GM21447 (cell line): ENCODE measurements around the gene RAMAC.
A peak's percentile ranks its signal among the peaks of the same experiment; 100 is the strongest.

Experiments used
- ATAC-seq: cut with Tn5 transposase; IDR thresholded peaks from one replicate; pipeline ENCODE4 v1.9.1; 2021; ENCODE audit not compliant: unreplicated experiment

The RAMAC gene

GRCh38 chr15:82966671-82967071, 19.3 kb upstream of the RAMAC start:
- ATAC-seq: peak; percentile 85

- ATAC-seq: no peak
These were observed 17.9 kb upstream of the RAMAC start for GRCh38 chr15:82968066-82968465.

- no peak for ATAC-seq
These were observed 16.7 kb upstream of the RAMAC start for GRCh38 chr15:82969353-82969752.

- ATAC-seq: no peak
These were observed 15.8 kb upstream of the RAMAC start for GRCh38 chr15:82970078-82970686.

GRCh38 chr15:82970696-82971095, 15.3 kb upstream of the RAMAC start:
- no peak for ATAC-seq

DNA sequence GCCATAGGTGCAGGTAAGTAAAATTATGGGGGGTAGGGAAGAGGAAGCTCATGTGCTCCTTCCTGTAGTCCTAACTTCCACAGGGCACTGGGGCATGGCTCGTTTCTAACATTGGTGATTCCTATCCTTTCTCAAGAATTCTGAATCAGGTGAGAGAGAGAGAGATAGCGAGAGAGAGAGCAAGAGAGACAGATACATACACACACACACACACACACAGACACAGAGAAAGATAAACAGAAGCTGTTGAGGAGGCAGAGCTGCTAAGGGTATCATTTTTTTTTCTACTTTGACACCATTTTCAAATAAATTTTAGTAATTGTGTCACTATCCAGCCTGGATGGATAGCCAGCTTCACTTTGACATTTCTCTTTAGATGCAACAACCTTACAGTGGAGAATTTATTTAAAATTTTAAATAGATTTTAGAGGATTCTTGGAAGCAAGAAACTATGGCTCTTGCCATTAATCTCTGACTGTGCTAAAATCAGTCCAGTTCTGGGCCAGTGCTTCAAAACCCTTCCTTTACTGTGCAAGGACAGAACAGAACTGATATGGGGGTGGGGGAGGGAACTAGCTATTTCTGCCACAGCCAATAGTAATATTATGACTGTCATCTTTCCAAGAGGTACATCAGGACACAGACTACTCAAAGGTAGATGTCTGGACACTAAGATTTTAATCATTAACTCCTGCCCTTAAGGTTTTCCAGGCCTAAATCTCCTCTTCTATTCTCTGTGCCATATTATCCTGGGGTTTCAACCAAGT, 14.6 kb upstream of the RAMAC start:
- ATAC-seq: no peak

- no peak for ATAC-seq
These were observed 13.0 kb upstream of the RAMAC start for GRCh38 chr15:82972990-82973389.

DNA sequence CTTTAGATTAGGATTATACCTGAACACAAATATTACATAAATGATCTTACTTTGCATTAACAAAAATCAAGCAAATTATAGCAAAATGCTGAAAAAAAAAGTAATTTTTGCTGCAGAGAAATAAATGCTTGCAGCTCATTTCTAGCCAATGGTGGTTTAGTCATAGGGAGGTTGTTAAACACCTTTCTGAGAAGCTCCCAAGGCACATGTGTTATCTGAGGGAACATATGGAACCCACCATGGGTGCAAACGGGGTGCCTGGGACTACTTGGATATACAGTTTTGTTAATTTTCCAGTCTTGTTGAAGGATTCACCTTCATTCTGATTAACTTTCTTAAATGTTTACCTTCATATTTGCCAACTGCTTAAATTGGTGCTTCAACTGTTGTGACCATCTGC, 8.9 kb upstream of the RAMAC start:
- no peak for ATAC-seq

GRCh38 chr15:82978438-82978837, 7.6 kb upstream of the RAMAC start:
- no peak for ATAC-seq

DNA sequence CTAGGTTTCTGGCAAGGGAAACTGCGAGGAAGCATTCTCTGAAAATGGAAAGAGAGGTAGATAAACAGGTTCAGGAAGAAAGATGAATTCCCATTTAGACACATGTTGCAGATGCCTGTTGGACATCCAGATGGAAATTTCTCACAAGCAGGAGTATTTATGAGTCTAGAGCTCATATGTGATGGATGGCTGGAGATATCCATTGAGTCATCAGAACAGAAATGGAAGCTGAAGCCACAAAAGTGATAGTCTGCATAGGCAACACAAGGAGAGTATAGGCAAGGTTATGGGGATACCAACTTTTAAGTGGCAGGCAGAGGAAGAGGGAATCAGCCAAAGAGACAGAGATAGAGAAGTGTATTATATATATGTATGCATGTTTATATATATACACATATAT, 6.3 kb upstream of the RAMAC start:
- ATAC-seq: no peak

- ATAC-seq: no peak
These were observed 5.0 kb upstream of the RAMAC start for GRCh38 chr15:82980981-82981380.

- peak; percentile 29 for ATAC-seq
These were observed 401 bp downstream of the RAMAC start for GRCh38 chr15:82986442-82986780.

DNA sequence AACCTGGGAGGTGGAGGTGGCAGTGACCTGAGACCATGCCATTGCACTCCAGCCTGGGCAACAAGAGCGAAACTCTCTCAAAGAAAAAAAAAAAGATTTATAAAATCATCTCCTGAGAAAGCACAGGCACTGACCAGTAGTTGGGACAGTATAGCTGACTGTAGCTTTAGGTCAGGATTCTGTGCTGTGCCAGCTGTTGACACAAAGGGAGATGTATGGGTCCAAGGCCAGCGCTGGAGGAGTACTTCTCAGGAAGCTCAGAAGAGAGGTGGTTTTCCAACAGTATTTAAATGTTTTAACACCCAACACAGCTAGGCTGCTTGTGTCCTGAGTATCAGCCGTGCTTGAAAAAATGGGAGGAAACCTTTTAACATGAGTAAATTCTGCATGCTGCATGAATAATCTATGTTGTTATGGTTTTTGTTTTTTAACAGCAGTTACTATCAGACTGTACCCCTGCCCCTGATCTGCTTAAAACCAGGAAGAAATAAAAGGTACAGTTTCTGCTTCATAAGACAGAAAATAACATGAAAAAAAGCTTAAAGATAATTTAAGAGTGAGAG, 6.5 kb downstream of the RAMAC start:
- no peak for ATAC-seq

DNA sequence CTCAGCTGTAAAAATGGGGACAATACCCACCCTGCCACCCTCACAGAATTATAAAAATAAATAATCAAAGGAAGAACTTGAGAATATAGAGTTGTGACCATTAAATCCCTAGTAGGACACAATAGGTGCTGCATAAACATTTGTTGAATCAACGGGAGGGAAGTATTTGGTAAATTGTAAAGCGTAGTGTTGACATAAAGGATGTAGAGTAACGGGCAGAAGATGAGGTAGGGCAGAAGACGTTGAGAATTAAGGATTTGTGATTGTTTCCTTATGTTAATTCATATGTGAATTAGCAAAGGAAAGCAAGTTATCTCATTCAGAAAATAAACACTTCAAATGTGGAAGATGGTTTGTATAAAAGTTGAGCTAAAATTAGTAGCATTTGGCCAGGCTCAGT, 7.1 kb downstream of the RAMAC start:
- no peak for ATAC-seq

DNA sequence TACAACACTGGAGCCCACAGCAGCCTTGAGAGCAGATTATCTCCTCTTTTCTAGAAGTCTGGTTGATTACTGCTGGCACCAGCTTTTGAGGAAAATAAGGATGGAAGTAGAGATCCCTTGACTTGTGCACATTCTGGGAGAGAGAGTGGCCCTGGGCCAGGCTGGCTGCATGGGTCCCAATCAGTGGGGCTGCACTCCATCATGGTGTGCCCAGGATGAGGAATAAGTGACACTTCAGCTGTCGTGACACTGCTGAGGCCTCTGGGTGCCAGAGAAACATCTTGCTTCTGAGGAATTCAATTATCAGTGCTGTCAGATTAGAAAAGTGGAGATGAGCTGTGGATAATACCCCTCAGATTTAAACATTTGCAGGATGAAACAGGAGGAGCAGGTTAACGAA, 9.1 kb downstream of the RAMAC start:
- ATAC-seq: no peak

- ATAC-seq: no peak
These were observed 9.9 kb downstream of the RAMAC start for GRCh38 chr15:82995938-82996337.

DNA sequence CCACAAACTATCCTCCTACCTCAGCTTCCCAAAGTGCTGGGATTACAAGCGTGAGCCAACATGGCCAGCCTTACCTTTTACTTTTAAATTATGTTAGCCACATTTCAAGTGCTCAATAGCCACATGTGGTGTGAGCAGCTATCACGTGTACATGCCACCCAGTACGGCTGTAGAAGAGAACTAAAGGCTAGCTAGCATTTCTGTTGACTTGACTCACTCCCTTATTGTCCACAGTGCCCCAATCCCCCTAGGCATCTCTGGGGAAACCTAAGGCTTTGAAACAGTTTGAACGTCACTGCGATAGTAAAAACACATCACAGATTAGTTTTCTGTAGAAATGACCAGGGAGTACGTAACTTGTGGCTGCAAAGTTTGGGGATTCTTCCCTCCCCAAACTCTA, 13.4 kb downstream of the RAMAC start:
- ATAC-seq: no peak

DNA sequence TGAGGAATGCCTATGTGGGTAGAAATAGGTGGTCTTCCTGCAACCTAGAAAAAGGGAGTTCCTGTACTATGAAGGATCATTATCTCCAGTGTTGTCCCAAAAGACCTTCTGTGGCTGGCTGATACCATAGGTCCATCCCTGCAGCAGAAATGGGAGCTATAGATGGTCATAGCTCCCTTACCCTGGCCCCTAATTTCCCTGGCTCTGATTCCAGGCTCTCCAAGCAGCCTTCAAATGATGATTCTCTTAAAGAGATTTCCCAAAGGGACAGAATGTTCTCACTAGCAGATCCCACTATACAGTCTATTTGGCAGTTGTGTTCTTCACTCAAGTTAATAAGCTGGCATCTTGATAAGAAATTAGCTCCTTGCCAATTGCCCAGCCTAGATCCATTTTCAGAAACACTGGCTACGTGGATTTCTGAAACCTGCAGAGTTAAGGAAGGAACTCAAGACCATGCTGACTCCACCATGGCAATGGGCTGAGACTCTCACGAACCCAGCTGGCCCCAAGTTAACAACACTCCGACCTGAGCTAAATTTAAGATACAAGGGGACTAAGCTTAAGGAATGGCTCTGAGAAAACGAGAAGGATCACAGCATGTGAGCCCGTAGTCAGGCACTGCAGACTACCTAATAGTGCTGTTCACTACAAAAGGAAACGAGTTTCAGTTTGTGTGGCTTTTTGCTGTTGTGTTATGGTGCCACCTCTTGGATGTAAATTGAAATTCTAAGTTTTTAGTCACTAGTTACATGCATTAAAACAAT, 14.1 kb downstream of the RAMAC start:
- peak; percentile 83 for ATAC-seq

DNA sequence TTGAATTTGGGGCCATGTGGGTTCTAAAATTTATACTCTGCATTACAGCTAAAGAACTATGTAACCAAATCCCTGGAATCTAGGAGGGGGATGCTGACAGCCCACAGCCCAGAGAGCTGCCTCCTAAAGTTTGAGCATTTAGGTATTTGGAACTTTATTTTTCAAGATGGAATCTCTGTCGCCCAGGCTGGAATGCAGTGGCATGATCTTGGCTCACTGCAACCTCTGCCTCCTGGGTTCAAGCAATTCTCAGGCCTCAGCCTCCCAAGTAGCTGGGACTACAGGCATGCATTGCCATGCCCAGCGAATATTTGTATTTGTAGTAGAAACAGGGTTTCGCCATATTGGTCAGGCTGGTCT, 14.6 kb downstream of the RAMAC start:
- peak; percentile 13 for ATAC-seq

- ATAC-seq: peak; percentile 74
These were observed 24.8 kb downstream of the RAMAC start for GRCh38 chr15:83010709-83011270.

- ATAC-seq: peak; percentile 84
These were observed 25.5 kb downstream of the RAMAC start, which contains the start of gene C15orf40 for GRCh38 chr15:83011271-83012075. C15orf40 (minus strand) TSS chr15:83011639; CDS start chr15:83011607, 32 bp downstream.
